EH (cell line): ENCODE measurements around the gene RMI1.
"Not testable (repeated sequence)": the region's sequence is repeated elsewhere in the genome, so short reads cannot be mapped to it uniquely, and the experiment has no call there.

Source experiments
- DNase-seq: peaks from one replicate; pipeline ENCODE4 v3.0.0-alpha.2; 2015; ENCODE audit warnings: low read depth

RMI1 gene

DNA sequence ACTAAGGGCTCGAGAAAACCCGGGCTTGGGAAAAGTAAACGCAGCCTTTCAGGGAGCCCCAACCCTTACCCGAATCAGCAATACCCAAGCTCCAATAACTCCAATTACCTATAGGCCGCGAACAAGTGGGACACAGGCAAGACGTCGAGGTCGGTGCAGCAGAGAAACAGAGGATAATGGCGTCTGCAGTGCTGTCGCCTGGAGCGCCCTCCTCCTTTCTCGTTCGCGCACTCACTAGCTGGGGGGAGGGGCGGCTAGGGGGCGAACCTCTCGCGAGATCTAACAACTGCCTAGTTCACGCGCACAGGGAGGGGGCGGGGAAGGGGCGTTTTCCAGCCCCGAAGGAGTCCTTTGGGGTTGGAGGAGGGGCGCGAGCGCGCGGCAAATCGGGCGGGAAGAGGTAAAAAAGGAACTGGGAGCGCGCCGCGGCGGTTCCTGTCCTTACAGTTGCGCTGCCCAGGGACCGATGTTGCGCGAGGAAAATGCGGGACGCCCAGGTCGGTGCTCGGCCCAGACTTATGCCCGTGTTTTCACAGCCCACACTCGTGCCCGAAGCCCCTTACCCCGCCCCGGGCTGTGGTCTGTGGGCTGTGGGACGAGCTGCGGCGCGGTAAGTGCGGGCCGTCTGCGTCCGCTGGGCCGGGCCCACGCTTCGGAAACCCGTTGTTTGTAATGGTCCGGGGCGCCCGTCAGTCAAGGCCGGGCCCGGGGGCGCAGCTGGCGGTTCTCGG is at the start of gene RMI1:
RMI1 (plus strand) TSS at position 411 of the 731 bp plus-strand sequence. CDS start 20,182 bp downstream, outside the sequence.
- peak; percentile 98 for DNase-seq

DNA sequence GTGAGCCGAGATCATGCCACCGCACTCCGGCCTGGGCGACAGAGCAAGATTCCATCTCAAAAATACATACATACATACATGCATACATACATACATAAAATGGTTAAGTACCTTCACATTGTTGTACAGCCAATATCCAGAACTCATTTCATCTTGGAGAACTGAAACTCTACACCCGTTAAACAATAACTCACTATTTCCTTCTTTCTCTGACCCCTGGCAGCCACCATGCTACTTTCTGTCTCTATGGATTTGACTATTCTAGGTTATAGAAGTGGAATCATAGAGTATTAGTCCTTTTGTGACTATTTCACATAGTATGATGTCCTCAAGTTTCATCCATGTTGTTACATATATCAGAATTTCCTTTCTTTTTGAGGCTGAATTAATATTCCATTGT is 49.7 kb upstream of the RMI1 start:
- no peak for DNase-seq

DNA sequence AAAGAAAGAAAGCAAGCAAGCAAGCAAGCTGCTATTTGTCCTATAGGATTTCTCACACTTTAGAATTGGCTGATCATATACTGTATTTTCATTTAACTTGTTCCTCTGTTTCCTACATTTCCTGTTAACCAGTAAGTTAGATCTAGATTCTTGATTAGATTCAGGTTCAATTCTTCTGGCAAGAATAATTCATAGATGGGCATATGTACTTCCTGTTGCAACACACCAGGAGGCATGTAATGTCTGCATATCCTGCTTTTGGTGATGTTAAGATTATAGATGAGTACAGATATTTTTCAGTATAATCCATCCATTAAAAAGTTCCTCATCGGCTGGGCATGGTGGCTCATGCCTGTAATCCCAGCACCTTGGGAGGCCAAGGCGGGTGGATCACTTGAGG is 48.6 kb upstream of the RMI1 start:
- DNase-seq: no peak

DNA sequence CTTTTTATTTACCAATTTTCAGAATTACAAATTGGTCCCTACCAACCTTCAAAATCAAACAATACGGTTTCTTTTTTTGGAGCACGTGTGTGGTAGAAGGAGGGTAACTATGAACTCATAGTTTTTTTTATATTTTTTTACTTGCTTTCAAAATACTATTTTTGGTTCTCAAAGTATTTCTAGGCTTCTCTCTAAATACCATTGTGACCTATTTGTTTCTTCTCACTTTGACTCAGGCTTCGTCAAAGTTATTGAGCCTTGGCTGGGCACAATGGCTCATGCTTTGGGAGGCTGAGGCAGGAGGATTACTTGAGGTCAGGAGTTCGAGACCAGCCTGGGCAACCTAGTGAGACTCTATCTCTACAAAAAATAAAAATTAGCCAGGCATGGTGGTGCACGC is 47.8 kb upstream of the RMI1 start:
- DNase-seq: no peak

DNA sequence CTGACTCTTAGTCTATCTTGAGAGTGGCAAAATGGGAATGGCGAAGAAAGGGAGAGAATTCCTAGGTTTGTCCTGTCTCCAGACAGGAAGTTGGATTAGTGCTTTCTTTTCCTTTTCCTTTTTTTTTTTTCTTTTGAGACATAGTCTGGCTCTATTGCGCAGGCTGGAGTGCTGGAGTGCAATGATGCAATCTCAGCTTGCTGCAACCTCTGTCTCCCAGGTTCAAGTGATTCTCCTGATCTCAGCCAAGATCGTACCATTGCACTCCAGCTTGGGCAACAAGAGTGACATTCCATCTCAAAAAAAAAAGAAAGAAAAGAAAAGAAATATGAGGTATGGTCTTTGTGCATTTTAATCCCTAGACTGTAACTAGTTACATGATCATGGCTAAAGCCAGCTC is 46.8 kb upstream of the RMI1 start:
- DNase-seq: peak; percentile 41

DNA sequence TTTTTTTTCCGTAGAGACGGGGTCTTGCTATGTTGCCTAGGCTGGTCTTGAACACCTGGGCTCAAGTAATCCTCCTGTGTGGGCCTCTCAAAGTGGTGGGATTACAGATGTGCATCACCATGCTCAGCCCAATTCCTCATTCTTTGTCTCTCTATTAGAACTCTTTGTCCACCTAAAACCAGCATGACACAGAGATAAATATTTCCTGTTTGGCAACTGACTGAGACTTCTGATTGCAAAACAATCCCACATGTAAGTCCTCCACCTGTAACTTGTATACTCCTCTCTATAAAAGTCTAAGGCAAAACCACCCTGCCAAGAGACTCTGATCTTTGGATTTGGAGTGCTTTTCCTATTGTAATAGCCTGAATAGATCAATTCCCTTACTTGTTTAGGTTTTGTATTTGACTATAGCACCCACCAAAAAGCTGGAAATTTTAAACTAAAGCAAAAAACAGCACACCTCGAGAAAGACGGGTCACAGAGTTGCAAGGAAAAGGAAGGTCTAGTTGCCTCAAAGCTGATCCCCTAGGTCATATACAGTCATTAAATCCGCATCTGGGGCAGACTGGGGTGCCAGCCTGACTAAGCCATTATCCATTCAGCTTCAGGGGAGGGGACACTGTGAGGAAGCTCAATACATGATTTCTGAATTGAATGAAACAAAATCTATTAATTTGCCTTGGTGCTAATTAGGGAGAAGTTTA is 45.9 kb upstream of the RMI1 start:
- peak; percentile 60 for DNase-seq

DNA sequence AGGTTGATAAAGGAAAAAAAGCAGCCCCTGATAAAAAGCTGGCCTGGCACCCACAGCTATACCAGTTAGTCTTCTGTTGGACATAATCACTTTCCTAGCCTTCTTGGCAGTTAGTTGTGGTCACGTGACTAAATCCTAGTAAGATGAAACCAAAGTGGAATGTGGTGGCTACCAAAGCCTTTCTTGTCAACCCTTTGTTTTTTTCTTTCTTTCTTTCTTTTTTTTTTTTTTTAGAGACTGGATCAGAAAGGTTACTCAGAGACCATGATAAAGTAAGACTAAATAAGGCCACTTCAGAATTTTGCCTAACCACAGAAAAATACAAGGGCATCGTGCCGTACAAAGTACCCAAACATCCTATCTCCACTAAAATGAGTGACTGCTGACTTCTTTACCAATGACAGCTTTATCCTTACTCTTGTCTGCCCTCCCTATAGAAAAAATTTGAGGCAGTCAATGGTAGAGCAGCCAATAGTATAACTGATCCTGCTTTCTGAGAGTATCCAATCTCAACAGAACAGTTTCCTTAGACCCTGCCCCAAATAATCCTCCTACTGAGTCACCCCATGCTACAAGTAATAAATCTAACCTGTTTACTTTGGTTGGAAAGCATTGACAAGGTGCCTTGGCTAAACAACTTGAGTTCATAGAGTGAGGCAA is 45.2 kb upstream of the RMI1 start:
- DNase-seq: peak; percentile 83

DNA sequence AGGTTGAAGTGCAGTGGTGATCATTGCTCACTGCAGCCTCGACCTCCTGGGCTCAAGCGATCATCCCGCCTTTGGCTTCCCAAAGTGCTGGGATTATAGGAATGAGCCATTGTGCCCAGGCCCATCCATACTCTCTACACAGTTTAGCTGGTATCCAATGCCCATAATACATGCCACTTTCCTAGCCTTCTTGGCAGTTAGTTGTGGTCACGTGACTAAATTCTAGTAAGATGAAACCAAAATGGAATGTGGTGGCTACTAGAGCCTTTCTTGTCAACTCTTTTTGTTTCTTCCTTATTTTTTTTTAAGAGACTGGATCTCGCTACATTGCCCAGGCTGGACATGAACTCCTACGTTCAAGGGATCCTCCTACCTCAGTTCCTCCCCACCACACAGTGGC is 44.1 kb upstream of the RMI1 start:
- DNase-seq: peak; percentile 30

DNA sequence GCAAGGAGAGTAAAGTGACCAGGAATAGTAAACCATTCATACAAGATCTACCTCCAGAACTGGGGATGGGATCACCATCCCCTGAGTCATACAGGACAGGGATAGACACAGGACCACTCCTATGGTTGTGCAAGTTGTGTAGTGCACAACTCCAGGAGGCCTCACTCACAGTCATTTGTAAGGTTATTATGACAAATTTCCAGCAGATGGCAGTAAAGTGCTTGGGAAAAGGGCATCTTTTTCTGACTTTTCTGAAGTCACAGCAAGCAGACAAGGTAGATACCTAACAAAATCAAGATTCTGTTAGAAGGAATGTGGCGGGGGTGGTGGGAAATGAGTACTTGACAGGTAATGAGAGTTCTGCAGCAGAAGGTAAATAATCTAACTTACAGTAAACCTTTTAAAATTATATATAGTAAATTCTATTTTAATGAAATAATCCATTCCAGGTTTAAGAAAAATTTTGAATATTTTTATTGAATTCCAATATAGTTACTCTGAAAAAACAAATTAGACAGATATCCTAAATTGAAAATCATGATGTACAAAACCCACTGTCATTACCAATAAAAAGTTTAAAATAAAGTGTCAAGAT is 42.6 kb upstream of the RMI1 start:
- DNase-seq: peak; percentile 68

DNA sequence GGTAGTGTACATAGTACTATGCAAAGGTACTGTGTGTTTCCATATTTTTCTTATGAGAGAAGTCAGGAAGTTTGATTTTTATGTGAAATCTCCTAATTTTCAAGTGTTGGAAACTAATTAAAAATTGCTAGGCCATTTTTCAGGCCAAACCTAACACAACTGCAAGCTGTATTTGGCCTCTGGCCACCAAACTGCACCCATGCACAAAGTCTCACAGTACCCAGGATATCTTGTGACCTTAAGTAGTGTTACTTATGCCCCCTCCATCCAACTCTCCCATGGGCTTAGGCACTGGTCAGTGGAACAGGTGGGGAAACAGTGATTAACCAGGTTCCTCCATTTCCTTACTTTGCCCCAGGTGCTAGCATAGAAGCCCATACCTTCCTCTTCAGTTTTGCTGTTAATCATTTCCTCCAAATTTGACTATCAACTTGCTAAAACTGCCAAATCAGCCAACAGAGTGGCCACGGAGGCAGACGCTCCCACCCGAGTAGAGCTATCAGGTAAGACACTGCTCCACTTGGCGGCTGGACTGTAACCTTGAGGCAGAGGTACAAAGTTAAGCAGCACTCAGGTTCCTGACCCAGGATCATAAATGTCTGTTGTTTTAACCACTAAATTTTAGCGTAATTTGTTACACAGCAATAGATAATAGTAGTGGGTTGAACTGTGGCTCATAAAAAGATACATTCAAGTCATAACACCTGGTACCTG is 39.9 kb upstream of the RMI1 start:
- no peak for DNase-seq

DNA sequence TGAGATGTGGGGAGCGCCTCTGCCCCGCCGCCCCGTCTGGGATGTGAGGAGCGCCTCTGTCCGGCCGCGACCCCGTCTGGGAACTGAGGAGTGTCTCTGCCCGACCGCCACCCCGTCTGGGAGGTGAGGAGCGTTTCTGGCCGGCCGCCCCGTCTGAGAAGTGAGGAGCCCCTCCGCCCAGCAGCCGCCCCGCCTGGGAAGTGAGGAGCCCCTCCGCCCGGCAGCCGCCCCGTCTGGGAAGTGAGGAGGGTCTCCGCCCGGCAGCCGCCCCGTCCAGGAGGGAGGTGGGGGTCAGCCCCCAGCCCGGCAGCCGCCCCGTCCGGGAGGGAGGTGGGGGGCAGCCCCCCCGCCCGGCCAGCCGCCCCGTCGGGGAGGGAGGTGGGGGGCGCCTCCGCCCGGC is 32.5 kb upstream of the RMI1 start:
- not testable (repeated sequence) for DNase-seq

DNA sequence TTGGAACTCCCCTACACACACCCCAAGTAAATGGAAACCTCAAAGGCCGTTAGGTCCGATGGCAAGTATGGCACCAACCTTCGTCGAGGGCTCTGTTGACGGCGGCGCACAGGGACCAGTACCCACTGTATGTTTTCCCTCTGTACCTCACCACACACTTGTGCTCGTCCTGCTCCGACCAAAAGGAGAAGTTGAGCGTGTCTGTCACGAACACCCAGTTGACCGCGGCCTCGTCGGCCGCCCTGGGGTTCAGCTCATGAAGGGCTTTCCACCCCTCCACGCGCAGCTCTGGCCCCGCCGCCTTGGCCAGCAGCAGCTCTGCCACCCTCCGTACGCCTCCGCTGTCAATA is 24.5 kb upstream of the RMI1 start:
- DNase-seq: peak; percentile 27

DNA sequence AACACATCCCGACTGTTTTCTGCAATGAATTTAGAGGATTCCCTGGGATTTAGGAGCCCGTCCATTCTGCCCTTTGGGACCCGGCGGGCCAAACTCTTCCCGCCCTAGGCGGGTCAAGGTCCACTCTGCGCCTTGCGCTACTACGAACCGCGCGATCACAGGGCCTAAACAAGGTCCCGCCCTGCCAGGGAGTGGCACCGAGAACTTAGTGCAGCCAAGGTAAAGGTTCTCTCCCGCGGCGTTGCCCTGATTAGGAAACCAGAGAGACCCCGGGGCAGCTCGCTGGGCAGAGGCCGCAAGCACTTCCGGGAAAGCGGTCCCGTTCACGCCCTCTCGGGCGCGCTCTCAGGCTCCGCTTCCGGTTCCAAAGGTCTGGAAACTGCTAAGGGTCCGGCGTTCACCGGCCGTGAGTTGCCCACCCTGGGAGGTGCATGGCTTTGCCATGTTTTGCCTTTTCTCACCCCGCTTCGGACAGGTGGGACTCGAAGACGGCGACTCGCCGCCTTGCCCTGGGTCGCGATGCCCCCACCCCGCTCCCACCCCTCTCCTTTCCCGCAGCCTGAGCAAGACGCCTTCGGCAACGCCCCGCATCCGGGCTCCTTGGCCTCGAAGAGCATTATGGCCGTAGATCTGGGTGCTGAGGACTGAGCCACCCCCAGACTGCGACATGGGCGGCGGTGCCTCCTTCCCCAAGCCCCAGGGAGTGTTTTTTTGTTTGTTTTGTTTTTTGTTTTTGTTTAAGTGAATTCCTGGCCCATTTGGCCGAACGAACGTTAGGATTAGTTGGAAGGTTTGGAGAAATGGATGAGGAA is 24.0 kb upstream of the RMI1 start:
- DNase-seq: peak; percentile 72

DNA sequence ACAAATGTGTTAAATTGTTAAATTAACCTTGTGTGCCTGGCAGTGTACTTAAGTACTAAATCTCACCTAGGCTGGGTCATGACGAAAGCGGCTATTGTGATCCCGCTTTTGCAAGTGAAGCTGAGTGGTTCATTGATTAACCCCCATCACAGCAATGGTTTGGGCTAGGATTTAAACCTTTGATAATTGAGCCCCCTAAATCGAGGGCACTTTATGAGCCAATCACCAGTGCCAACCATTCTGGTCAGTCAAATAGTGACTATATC is 23.4 kb upstream of the RMI1 start:
- no peak for DNase-seq

DNA sequence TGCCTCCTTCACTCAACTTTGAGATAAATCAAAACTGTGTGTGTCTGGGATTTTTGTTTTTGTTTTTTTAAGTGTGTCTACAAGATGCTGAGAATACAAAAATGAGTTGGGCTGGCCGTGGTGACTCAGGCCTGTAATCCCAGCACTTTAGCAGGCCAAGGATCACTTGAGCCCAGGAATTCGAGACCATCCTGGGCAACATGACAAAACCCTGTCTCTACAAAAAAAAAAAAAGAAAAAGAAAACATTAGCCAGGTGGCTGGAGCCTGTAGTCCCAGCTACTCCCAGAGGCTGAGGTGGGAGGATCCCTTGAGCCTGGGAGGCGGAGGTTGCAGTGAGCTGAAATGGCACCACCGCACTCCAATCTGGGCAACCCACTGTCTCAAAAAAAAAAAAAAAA is 21.5 kb upstream of the RMI1 start:
- DNase-seq: peak; percentile 91

DNA sequence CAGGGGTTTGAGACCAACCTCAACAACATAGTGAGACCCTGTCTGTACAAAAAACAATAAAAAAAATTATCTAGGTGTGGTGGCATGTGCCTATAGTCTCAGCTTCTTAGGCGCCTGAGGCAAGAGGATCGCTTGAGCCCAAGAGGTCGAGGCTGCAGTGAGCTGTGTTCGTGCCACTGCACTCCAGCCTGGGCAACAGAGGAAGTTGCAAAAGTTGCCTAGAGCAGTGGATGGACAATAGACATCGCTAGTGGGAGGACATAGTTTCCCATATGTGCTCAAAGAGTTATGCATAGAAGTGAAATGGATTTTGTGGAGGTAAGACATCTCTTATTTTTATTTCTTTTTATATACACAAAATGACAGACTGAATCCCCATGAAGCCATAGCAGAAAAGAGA is 19.6 kb upstream of the RMI1 start:
- DNase-seq: no peak

DNA sequence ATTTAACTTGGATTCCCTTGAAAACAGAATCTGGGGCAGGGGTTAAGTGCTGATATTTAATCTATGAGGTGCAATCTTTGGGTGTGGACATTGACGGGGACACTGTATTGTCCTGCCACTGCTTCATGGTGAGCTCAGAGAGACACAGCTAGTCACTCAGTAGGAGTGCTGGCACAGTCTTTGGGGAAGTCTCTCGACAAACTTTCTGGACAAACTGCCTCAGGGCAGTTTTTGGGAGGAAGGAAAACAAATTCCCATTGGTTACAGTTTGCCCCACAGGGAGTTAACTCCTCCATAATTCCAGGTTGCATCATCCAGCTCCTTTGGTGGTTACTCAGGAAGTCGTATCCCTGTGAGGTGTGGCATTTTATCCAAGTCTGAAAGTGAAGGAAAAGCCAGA is 18.4 kb upstream of the RMI1 start:
- DNase-seq: peak; percentile 88

DNA sequence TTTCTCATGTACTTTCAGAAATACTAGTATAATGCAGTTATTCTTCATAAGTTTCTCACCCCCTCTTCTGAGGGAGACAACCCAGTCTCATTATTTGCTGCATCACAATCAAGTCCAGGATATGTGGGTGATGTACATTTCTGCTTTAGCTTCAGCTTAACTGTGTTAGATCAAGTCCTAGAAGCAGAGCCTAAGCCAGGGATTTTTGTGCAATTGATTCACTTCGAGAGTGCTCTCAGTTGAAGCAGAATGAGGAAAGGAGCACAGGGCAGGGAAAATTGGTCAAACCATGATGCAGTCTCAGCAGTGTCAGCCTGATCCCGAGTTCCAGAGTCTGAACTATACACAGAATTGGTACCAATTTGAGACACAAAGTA is 15.6 kb upstream of the RMI1 start:
- DNase-seq: peak; percentile 34

DNA sequence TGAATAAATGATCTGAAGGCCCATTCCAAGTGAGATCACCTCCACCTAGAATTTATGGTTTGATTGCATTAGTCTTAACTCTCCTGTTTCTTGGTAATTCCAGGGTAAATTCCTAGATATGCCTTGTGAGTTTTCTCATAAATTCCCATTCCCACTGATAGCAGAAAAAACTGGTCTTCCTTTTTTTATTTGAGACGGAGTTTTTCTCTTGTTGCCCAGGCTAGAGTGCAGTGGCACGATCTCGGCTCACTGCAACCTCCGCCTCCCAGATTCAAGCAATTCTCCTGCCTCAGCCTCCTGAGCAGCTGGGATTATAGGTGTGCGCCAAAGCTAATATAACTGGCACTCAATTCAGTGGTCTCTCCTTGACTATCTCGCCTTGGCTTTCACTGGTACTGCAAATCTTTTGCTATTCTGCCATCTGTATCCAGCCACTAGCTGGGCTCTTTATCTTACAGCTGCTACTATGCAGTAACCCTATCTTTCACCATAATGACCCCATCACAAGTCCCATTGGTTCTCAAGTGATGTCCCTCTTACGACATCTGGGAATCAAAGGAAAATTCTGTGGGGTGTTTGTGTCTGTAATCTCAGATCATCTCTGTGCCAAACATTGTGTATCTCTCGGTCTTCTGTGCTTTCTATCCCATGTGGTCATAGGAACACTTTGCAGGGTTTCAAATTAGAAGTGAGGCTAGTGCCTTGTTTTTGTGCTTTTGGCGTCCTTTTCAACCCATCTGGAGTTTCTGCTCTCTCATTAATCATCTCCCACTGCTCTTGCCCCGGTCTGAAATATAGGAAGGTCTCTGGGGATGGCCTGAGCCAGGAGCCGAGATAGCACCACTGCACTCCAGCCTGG is 15.0 kb upstream of the RMI1 start:
- DNase-seq: peak; percentile 31

DNA sequence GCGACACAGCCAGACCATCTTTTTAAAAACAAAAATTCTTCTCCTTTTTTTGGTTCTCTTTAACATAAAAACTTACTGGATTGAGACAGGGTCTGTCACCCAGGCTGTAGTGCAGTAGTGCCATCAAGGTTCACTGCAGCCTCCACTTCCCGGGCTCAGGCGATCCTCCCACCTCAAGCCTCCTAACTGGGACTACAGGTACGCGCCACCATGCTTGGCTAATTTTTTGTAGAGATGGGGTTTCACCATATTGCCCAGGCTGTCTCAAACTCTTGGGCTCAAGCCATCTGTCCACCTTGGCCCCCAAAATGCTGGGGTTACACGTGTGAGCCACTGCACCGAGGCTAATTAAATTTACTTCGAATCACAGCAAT is 14.4 kb upstream of the RMI1 start:
- DNase-seq: no peak

DNA sequence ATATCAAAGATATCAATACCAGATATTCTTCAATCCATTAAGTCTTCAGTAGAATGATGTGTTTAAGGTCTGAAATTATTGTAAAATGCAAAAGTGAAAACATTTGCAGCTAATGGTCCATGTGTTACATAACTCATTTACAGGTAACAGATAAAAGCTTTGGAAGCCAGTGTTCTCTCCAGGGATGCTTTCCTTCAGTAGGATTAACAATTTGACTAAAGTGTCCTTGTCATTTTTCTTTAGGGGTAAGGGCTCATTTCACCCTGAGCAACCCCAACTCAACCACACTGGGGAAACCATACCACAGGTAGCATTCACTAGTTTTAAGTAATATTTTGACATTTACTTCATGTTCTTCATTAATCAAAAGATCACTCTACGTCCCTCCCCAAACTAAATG is 13.5 kb upstream of the RMI1 start:
- DNase-seq: no peak
